Mesenchymal stem cell (in vitro differentiated cells and primary cell): ENCODE results near the gene MBD6.
A peak's percentile ranks its signal among the peaks of the same experiment; 100 is the strongest.

Source experiments
- DNase-seq: peaks from one replicate; pipeline ENCODE4 v3.0.0-alpha.2; 2013
- H2AFZ ChIP-seq: one replicate; pipeline ENCODE4 v1.6.1; 2013; ENCODE audit warnings: low read depth, mild to moderate bottlenecking, control low read depth, inconsistent platforms, low read length, moderate library complexity
- H2AK5ac ChIP-seq: 2 replicates; pipeline ENCODE4 v1.6.1; 2013; ENCODE audit warnings: low read length, moderate library complexity, mild to moderate bottlenecking, inconsistent platforms; ENCODE audit not compliant: severe bottlenecking
- H2BK120ac ChIP-seq: one replicate; pipeline ENCODE4 v1.6.1; 2013; ENCODE audit warnings: low read depth, mild to moderate bottlenecking, inconsistent platforms, low read length, moderate library complexity
- H2BK12ac ChIP-seq, 2 experiments: one replicate each; pipeline ENCODE4 v1.6.1; 2013; ENCODE audit warnings: inconsistent platforms in 2 of 2, low read length in 2 of 2, mild to moderate bottlenecking in 2 of 2, moderate library complexity in 2 of 2, control low read depth in 1 of 2
- H2BK15ac ChIP-seq: one replicate; pipeline ENCODE4 v1.6.1; 2013; ENCODE audit warnings: mild to moderate bottlenecking, low read depth, inconsistent platforms; ENCODE audit not compliant: poor library complexity, severe bottlenecking
- H2BK5ac ChIP-seq: 2 replicates; pipeline ENCODE4 v1.6.1; 2013; ENCODE audit warnings: low read depth, mild to moderate bottlenecking, low read length, control low read depth, inconsistent platforms; ENCODE audit not compliant: poor library complexity, severe bottlenecking
- H3K14ac ChIP-seq, 2 experiments: one replicate each; pipeline ENCODE4 v1.6.1; 2013; ENCODE audit warnings: inconsistent platforms in 2 of 2, low read length in 2 of 2, control low read depth in 1 of 2, mild to moderate bottlenecking in 1 of 2, moderate library complexity in 1 of 2
- H3K18ac ChIP-seq, 2 experiments: one replicate each; pipeline ENCODE4 v1.6.1; 2013; ENCODE audit warnings: inconsistent platforms in 2 of 2, low read length in 2 of 2, control low read depth in 1 of 2, low read depth in 1 of 2, mild to moderate bottlenecking in 1 of 2
- H3K23ac ChIP-seq, 2 experiments: one replicate each; pipeline ENCODE4 v1.6.1; 2013; ENCODE audit warnings: inconsistent platforms in 2 of 2, low read length in 2 of 2, mild to moderate bottlenecking in 2 of 2, moderate library complexity in 2 of 2, control low read depth in 1 of 2
- H3K27ac ChIP-seq: 2 replicates; pipeline ENCODE4 v1.5.1; 2013; ENCODE audit warnings: mild to moderate bottlenecking, moderate library complexity, low read length, control low read depth, inconsistent platforms; ENCODE audit not compliant: poor library complexity, severe bottlenecking
- H3K27me3 ChIP-seq, 2 experiments: 2 replicates each; pipeline versions ENCODE4 v1.6.1 to v1.7.0; 2013; ENCODE audit warnings: low read length in 2 of 2, mild to moderate bottlenecking in 2 of 2, moderate library complexity in 2 of 2, control low read depth in 1 of 2, inconsistent platforms in 1 of 2; ENCODE audit not compliant: control insufficient read depth in 1 of 2, insufficient read depth in 1 of 2
- H3K36me3 ChIP-seq, 2 experiments: 2 replicates each; pipeline versions ENCODE4 v1.6.1 to v1.7.0; 2013; ENCODE audit warnings: low read length in 2 of 2, control low read depth in 1 of 2, inconsistent platforms in 1 of 2, low read depth in 1 of 2, mild to moderate bottlenecking in 1 of 2; ENCODE audit not compliant: insufficient read depth in 2 of 2, control insufficient read depth in 1 of 2
- H3K4ac ChIP-seq, 2 experiments: one replicate each; pipeline ENCODE4 v1.6.1; 2013; ENCODE audit warnings: inconsistent platforms in 2 of 2, low read length in 2 of 2, mild to moderate bottlenecking in 2 of 2, moderate library complexity in 2 of 2, control low read depth in 1 of 2, low read depth in 1 of 2
- H3K4me1 ChIP-seq: 2 replicates; pipeline ENCODE4 v1.6.1; 2013; ENCODE audit warnings: low read depth, low read length, control low read depth; ENCODE audit not compliant: control insufficient read depth, insufficient read depth
- H3K4me2 ChIP-seq: 2 replicates; pipeline ENCODE4 v1.6.1; 2013; ENCODE audit warnings: low read length, mild to moderate bottlenecking, inconsistent platforms; ENCODE audit not compliant: poor library complexity, severe bottlenecking
- H3K4me3 ChIP-seq, 2 experiments: 2 replicates each; pipeline versions ENCODE4 v1.5.1 to v1.7.0; 2013; ENCODE audit warnings: low read length in 2 of 2, mild to moderate bottlenecking in 2 of 2, control low read depth in 1 of 2, low read depth in 1 of 2; ENCODE audit not compliant: insufficient read depth in 1 of 2
- H3K79me1 ChIP-seq: replicated peaks from 2 replicates; pipeline ENCODE4 v1.6.1; 2013; ENCODE audit warnings: mild to moderate bottlenecking, control low read depth, low read length, inconsistent platforms; ENCODE audit not compliant: poor library complexity, severe bottlenecking
- H3K9ac ChIP-seq: 2 replicates; pipeline ENCODE4 v1.7.0; 2013; ENCODE audit warnings: mild to moderate bottlenecking, low read length, moderate library complexity
- H3K9me3 ChIP-seq: 2 replicates; pipeline ENCODE4 v1.7.0; 2013; ENCODE audit warnings: mild to moderate bottlenecking, low read length; ENCODE audit not compliant: control insufficient read depth
- H4K8ac ChIP-seq: one replicate; pipeline ENCODE4 v1.6.1; 2013; ENCODE audit warnings: inconsistent platforms, mild to moderate bottlenecking, low read length, moderate library complexity
- H4K91ac ChIP-seq: one replicate; pipeline ENCODE4 v1.6.1; 2013; ENCODE audit warnings: mild to moderate bottlenecking, low read length, inconsistent platforms
- WGBS: methylation state at CpG from one replicate; pipeline ENCODE4 v1.1.7; 2013; ENCODE audit warnings: mixed read lengths; 5-methylcytosine and 5-hydroxymethylcytosine counted together

MBD6 gene

DNA sequence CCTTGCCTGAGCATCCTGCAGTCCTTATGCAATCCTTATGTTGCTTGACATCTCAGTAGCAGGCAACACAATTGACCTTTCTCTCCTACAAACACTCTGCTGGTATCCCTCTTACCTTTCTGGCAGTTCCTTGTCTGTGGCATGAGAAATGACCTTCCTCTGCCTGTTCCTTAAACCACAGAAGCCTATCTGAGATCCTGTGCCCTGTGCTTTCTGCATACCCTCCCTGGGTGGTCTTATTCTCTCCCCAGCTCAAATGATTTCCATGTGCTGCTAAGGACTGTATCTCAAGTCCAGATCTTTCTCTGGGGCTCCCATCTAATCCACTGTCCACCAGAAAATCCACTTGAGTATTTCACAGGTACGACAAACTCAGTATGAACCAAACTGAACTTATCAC lies 41.0 kb upstream of the MBD6 start:
- Histone ChIP-seq H4K91ac (no peak overlapping the region), H2AFZ (no peak overlapping the region), H3K4me1 (peaks cover 3% of the 10 kb centered on the region), H3K23ac (no peak overlapping the region), H3K36me3 (no peaks in the 10 kb centered on the region), H4K8ac (no peak overlapping the region), H3K79me1 (no peaks in the 10 kb centered on the region), H2AK5ac (no peak overlapping the region), H3K9me3 (no peaks in the 10 kb centered on the region), H3K18ac (no peak overlapping the region), H2BK120ac (no peak overlapping the region), H3K4ac (no peak overlapping the region), H3K27ac (no peak overlapping the region), H3K27me3 (peaks cover 13 to 50% of the 10 kb centered on the region in 2 experiments), H3K4me2 (no peak overlapping the region), H3K4me3 (no peak overlapping the region), H3K9ac (no peak overlapping the region), H2BK15ac (no peak overlapping the region), H3K14ac (no peak overlapping the region), H2BK12ac (no peak overlapping the region), H2BK5ac (no peak overlapping the region)
- no peak for DNase-seq
- WGBS, result 86% methylated on average over 1 of the region's 1 CpG

DNA sequence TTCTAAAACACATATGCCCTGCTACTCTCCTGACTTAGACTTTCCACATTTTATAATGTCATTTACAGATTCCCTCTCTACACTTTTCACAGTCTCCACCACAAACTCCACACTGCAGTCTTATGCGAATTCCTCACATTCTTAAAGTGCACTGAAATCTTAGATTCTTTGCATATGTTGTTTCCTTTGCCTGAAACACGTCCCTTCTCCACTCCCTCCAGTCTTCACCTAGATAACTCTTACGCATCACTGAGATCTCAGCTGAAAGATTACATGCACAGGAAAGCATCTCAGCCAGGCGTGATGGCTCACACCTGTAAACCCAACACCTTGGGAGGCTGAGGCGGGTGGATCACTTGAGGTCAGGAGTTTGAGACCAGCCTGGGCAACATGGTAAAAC lies 39.2 kb upstream of the MBD6 start:
- Histone ChIP-seq H3K4me1 (peaks cover 4% of the 10 kb centered on the region), H3K4me3 (no peak overlapping the region), H3K27me3 (peaks cover 0 to 32% of the 10 kb centered on the region in 2 experiments), H2AK5ac (no peak overlapping the region), H2BK120ac (no peak overlapping the region), H3K14ac (no peak overlapping the region), H3K4me2 (no peak overlapping the region), H3K4ac (no peak overlapping the region), H4K8ac (no peak overlapping the region), H2BK5ac (no peak overlapping the region), H2BK12ac (no peak overlapping the region), H3K79me1 (no peaks in the 10 kb centered on the region), H3K36me3 (no peaks in the 10 kb centered on the region), H3K27ac (peak overlapping the region; percentile 65), H3K9ac (no peak overlapping the region), H4K91ac (no peak overlapping the region), H2BK15ac (no peak overlapping the region), H3K23ac (no peak overlapping the region), H3K9me3 (no peaks in the 10 kb centered on the region), H3K18ac (no peak overlapping the region), H2AFZ (no peak overlapping the region)
- peak; percentile 42 for DNase-seq
- 66% methylated on average over 5 of the region's 5 CpGs for WGBS

DNA sequence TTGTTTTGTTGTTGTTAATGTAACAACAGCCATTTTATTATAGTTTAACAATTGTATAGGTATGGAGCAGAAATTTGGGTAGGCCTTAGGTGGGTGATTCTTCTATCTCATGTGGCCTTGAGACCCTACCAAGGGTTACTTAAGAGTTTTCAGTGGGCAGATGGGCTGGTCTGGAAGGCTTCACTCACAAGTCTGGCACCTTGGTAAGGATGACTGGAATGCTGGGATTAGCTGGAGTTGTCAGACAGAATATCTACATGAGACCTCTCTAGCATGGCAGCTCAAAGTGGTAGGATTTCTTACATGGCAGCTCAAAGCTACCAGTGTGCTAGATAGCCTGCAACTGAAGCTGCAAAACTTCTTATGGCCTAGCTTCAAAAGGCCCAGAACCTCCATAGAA lies 36.9 kb upstream of the MBD6 start:
- Histone ChIP-seq H2BK12ac (no peak overlapping the region), H2BK120ac (no peak overlapping the region), H3K4me3 (no peak overlapping the region), H3K14ac (no peak overlapping the region), H3K9me3 (no peaks in the 10 kb centered on the region), H3K27ac (no peak overlapping the region), H3K36me3 (peaks cover 9 to 17% of the 10 kb centered on the region in 2 experiments), H3K4me1 (peaks cover 12% of the 10 kb centered on the region), H3K23ac (no peak overlapping the region), H4K91ac (no peak overlapping the region), H3K9ac (no peak overlapping the region), H2AFZ (peak overlapping the region; percentile 30), H3K4me2 (no peak overlapping the region), H3K27me3 (peaks cover 0 to 12% of the 10 kb centered on the region in 2 experiments), H2BK5ac (no peak overlapping the region), H2AK5ac (peak overlapping the region; percentile 29), H3K79me1 (peaks cover 8% of the 10 kb centered on the region), H3K4ac (no peak overlapping the region), H2BK15ac (no peak overlapping the region), H4K8ac (no peak overlapping the region), H3K18ac (no peak overlapping the region)
- no peak for DNase-seq

DNA sequence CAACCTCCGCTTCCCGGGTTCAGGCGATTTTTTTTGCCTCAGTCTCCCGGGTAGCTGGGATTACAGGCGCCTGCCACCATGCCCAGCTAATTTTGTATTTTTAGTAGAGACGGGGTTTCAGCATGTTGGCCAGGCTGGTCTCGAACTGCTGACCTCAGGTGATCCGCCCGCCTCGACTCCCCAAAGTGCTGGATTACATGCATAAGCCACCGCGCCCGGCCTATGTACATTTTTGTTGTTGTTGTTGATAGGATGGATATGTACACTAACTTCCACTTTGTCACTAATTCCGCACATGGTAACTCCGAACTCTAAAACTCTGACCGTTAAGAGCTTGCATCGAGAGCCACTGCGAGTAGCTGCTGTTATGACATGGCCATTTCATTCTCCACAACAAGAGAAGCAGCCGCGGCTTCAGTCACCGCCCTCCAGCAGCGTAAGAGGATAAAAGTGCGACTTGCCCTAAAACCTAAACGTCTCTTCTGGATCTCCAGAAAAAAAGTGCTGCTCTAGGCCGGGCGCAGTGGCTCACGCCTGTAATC lies 35.5 kb upstream of the MBD6 start:
- Histone ChIP-seq H2AK5ac (peak overlapping the region; percentile 20), H3K27ac (no peak overlapping the region), H2BK12ac (no peak overlapping the region), H3K36me3 (peaks cover 16 to 29% of the 10 kb centered on the region in 2 experiments), H3K4me1 (peaks cover 12% of the 10 kb centered on the region), H3K9ac (peak overlapping the region; percentile 99), H3K18ac (no peak overlapping the region), H2BK15ac (no peak overlapping the region), H3K9me3 (no peaks in the 10 kb centered on the region), H3K4me3 (peak overlapping the region in 1 of 2 experiments; percentile 89), H3K79me1 (peaks cover 10% of the 10 kb centered on the region), H3K27me3 (no peaks in the 10 kb centered on the region), H2BK120ac (peak overlapping the region; percentile 27), H3K23ac (no peak overlapping the region), H4K91ac (peak overlapping the region; percentile 59), H2AFZ (peak overlapping the region; percentile 66), H3K4ac (peak overlapping the region in 1 of 2 experiments; percentile 11), H3K4me2 (no peak overlapping the region), H3K14ac (no peak overlapping the region), H2BK5ac (no peak overlapping the region), H4K8ac (peak overlapping the region; percentile 97)
- DNase-seq, result no peak
- WGBS, result 96% methylated on average over 27 of the region's 27 CpGs
